ENCODE measurements around the gene WDFY3.

DNA sequence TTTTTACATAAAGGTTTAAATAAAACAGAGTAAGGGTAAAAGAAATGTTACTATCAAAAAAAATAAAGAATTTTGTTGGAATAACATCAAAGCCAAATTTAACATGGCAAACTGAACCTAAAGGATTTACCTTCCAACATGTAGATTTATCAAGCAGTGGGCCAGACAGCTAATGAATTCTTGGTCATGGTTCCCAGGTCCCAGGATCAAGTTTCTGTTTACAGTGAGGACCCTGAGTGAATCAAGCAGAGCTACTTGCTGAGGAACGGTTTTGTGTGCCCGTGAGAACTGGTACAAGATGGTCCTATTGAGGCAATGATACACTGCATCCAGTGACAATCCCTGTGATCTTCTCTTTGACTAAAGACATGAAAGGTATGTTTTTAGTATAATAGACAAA is 226.4 kb downstream of the WDFY3 start:
- TF ChIP-seq MAZ (IDR thresholded peaks at IDR 0.05; ENCODE audit: borderline replicate concordance, low read depth, low read length) (no peak), MAZ (CRISPR knock-in tag; IDR thresholded peaks at IDR 0.05; ENCODE audit: low read depth) (no peak), CTCF (CRISPR knock-in tag; IDR thresholded peaks at IDR 0.05) (no peak), ZNF652 (CRISPR knock-in tag; IDR thresholded peaks at IDR 0.05; ENCODE audit: borderline replicate concordance, low read depth) (no peak), HOXD1 (CRISPR knock-in tag; IDR thresholded peaks at IDR 0.05) (no peak), ZNF280D (CRISPR knock-in tag; IDR thresholded peaks at IDR 0.05) (no peak), ZNF552 (CRISPR knock-in tag; IDR thresholded peaks at IDR 0.05; ENCODE audit: borderline replicate concordance) (no peak), MYC (CRISPR knock-in tag; IDR thresholded peaks at IDR 0.05; ENCODE audit: borderline replicate concordance) (no peak)
- TF ChIP-seq, protein P1, sequence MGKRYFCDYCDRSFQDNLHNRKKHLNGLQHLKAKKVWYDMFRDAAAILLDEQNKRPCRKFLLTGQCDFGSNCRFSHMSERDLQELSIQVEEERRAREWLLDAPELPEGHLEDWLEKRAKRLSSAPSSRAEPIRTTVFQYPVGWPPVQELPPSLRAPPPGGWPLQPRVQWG (CRISPR knock-in tag; IDR thresholded peaks at IDR 0.05; ENCODE audit: borderline replicate concordance, low read depth): no peak
- TF ChIP-seq, protein P2, sequence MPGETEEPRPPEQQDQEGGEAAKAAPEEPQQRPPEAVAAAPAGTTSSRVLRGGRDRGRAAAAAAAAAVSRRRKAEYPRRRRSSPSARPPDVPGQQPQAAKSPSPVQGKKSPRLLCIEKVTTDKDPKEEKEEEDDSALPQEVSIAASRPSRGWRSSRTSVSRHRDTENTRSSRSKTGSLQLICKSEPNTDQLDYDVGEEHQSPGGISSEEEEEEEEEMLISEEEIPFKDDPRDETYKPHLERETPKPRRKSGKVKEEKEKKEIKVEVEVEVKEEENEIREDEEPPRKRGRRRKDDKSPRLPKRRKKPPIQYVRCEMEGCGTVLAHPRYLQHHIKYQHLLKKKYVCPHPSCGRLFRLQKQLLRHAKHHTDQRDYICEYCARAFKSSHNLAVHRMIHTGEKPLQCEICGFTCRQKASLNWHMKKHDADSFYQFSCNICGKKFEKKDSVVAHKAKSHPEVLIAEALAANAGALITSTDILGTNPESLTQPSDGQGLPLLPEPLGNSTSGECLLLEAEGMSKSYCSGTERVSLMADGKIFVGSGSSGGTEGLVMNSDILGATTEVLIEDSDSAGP (CRISPR knock-in tag; IDR thresholded peaks at IDR 0.05; ENCODE audit: borderline replicate concordance): no peak
- TF ChIP-seq, protein P3, sequence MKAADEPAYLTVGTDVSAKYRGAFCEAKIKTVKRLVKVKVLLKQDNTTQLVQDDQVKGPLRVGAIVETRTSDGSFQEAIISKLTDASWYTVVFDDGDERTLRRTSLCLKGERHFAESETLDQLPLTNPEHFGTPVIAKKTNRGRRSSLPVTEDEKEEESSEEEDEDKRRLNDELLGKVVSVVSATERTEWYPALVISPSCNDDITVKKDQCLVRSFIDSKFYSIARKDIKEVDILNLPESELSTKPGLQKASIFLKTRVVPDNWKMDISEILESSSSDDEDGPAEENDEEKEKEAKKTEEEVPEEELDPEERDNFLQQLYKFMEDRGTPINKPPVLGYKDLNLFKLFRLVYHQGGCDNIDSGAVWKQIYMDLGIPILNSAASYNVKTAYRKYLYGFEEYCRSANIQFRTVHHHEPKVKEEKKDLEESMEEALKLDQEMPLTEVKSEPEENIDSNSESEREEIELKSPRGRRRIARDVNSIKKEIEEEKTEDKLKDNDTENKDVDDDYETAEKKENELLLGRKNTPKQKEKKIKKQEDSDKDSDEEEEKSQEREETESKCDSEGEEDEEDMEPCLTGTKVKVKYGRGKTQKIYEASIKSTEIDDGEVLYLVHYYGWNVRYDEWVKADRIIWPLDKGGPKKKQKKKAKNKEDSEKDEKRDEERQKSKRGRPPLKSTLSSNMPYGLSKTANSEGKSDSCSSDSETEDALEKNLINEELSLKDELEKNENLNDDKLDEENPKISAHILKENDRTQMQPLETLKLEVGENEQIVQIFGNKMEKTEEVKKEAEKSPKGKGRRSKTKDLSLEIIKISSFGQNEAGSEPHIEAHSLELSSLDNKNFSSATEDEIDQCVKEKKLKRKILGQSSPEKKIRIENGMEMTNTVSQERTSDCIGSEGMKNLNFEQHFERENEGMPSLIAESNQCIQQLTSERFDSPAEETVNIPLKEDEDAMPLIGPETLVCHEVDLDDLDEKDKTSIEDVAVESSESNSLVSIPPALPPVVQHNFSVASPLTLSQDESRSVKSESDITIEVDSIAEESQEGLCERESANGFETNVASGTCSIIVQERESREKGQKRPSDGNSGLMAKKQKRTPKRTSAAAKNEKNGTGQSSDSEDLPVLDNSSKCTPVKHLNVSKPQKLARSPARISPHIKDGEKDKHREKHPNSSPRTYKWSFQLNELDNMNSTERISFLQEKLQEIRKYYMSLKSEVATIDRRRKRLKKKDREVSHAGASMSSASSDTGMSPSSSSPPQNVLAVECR (CRISPR knock-in tag; IDR thresholded peaks at IDR 0.05; ENCODE audit: borderline replicate concordance): no peak
